ENCODE measurements around the gene TMEM131. TPM values are rescaled to one million over a fixed set of nuclear protein-coding genes. Genes with fewer than 3 reads are reported as not detected.

TMEM131 gene
- total RNA-seq, 2 experiments from 2014 or later = 17.4 to 32.3 TPM

DNA sequence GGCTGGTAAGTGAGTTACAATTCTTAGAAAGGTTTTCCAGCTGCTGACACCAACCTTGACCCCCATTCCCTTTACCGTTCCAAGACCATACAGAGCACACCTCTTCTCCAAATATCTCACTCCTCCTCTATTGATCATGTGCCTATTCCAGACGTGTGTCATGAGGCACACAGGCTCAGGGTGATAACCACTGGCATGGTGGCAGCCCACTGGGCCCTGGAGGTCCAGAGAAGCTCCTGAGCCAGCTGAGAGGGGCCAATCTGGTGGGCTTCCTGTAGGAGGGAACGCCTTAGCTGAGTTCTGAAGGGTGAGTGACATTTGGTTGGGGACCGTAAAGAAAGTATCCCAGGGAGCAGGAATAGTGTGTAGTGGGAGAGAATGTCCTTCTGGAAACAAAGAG lies 254.1 kb downstream of the TMEM131 start:
- intact Hi-C loops (cut with micrococcal nuclease; ENCODE audit: unreplicated experiment) = loop anchor here (2.0 kb wide), 1 partner anchor 643 kb away; no protein-coding TSS in a partner anchor
- CTCF ChIA-PET (ENCODE audit: unreplicated experiment) = no interaction called here
- no peak overlapping the region for H3K27ac ChIP-seq (ENCODE audit: low read depth, low read length, poor library complexity, severe bottlenecking)
- TF ChIP-seq, protein P1, sequence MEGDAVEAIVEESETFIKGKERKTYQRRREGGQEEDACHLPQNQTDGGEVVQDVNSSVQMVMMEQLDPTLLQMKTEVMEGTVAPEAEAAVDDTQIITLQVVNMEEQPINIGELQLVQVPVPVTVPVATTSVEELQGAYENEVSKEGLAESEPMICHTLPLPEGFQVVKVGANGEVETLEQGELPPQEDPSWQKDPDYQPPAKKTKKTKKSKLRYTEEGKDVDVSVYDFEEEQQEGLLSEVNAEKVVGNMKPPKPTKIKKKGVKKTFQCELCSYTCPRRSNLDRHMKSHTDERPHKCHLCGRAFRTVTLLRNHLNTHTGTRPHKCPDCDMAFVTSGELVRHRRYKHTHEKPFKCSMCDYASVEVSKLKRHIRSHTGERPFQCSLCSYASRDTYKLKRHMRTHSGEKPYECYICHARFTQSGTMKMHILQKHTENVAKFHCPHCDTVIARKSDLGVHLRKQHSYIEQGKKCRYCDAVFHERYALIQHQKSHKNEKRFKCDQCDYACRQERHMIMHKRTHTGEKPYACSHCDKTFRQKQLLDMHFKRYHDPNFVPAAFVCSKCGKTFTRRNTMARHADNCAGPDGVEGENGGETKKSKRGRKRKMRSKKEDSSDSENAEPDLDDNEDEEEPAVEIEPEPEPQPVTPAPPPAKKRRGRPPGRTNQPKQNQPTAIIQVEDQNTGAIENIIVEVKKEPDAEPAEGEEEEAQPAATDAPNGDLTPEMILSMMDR (conservative IDR thresholded peaks at IDR 0.05; ENCODE audit: low read length) = no peak
- no peak for TF ChIP-seq EZH2phosphoT487 (IDR thresholded peaks at IDR 0.05; ENCODE audit: borderline replicate concordance, low read depth, low read length)
- no peaks in the 10 kb centered on the region for H3K4me1 ChIP-seq (ENCODE audit: insufficient read depth, low read length, poor library complexity, severe bottlenecking)
- POLR2A ChIA-PET = interaction anchor here (0.6 to 1.4 kb wide), 2 partner anchors 28 to 1222 kb away, joined by 3 to 5 read pairs; partner anchors contain the start of gene ZAP70
- H3K79me2 ChIP-seq (ENCODE audit: insufficient read depth, low read depth, low read length) = no peaks in the 10 kb centered on the region
- H3K9me2 ChIP-seq (ENCODE audit: insufficient read depth, low read length) = no peaks in the 10 kb centered on the region
- H3K9me3 ChIP-seq (ENCODE audit: low read length) = no peaks in the 10 kb centered on the region
- H3K4me2 ChIP-seq (ENCODE audit: low read length) = no peak overlapping the region
- H2AFZ ChIP-seq (ENCODE audit: low read length) = no peak overlapping the region
- H4K20me1 ChIP-seq (ENCODE audit: insufficient read depth, low read length) = no peaks in the 10 kb centered on the region
- no TSS peak for BruUV-seq (replicated peaks)
- DNase-seq (ENCODE audit: low spot score) = no peak
- H3K36me3 ChIP-seq (ENCODE audit: insufficient read depth, low read length) = no peaks in the 10 kb centered on the region
- no peak overlapping the region for H3K4me3 ChIP-seq (ENCODE audit: low read depth, low read length, poor library complexity, severe bottlenecking)

DNA sequence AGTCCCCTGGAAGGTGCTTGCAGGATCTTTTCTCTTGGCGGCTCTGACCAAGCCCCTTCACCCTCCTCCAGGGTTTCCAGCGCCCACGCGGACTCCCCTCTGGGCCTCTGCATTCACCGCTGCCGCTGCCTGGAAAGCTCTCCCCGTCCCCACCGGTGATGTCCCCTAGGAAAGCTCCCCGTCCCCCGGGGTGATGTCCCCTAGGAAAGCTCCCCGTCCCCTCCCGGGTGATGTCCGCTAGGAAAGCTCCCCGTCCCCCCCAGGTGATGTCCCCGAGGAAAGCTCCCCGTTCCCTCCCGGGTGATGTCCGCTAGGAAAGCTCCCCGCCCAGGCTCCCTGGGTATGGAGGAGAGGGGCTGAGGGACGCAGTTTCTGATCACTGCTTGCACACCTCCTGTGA lies 254.5 kb downstream of the TMEM131 start:
- Histone ChIP-seq H3K9me2 (ENCODE audit: insufficient read depth, low read length) (no peaks in the 10 kb centered on the region), H3K36me3 (ENCODE audit: insufficient read depth, low read length) (no peaks in the 10 kb centered on the region), H3K4me2 (ENCODE audit: low read length) (no peak overlapping the region), H4K20me1 (ENCODE audit: insufficient read depth, low read length) (no peaks in the 10 kb centered on the region), H3K4me1 (ENCODE audit: insufficient read depth, low read length, poor library complexity, severe bottlenecking) (no peaks in the 10 kb centered on the region), H2AFZ (ENCODE audit: low read length) (no peak overlapping the region), H3K27ac (ENCODE audit: low read depth, low read length, poor library complexity, severe bottlenecking) (no peak overlapping the region), H3K9me3 (ENCODE audit: low read length) (no peaks in the 10 kb centered on the region), H3K4me3 (ENCODE audit: low read depth, low read length, poor library complexity, severe bottlenecking) (no peak overlapping the region), H3K79me2 (ENCODE audit: insufficient read depth, low read depth, low read length) (no peaks in the 10 kb centered on the region)
- intact Hi-C loops (cut with micrococcal nuclease; ENCODE audit: unreplicated experiment) = loop anchor here (2.0 kb wide), 1 partner anchor 644 kb away; no protein-coding TSS in a partner anchor
- CTCF ChIA-PET (ENCODE audit: unreplicated experiment) = no interaction called here
- BruUV-seq (replicated peaks) = no TSS peak
- no peak for DNase-seq (ENCODE audit: low spot score)
- TF ChIP-seq, protein P1 (conservative IDR thresholded peaks at IDR 0.05; ENCODE audit: low read length) = no peak
- TF ChIP-seq EZH2phosphoT487 (IDR thresholded peaks at IDR 0.05; ENCODE audit: borderline replicate concordance, low read depth, low read length) = no peak
- POLR2A ChIA-PET = interaction anchor here (0.6 to 1.5 kb wide), 3 partner anchors 23 to 1222 kb away, joined by 3 to 5 read pairs (median 3); partner anchors contain the start of gene ZAP70

DNA sequence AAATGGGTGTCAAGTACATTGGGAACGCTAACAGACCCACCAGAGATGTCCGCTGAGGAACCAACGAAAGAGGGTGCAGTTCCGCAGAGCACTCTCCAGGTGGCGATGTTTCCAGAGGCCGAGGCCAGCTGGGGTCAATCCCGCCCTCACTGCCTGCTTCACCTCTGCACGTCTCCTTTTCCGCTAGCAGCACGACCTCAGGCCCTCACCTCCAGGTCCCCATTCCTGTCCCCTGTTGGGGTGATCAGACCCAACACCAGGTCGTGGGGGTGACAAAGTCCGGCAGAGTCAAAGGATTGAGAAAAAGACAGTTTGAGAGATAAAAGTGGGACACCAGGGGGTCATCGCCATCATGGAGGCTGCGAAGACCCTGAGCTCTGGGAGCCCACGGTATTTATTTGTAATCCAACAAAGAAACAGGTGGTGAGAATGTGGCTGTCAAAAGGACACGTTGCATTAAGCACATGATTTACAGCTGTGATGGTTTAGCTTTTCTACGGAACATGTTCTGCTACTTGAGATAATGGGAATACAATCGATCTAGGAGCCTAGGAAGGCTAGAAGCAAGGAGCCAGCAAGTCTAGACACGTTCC lies 255.1 kb downstream of the TMEM131 start:
- TF ChIP-seq, protein P1 (conservative IDR thresholded peaks at IDR 0.05; ENCODE audit: low read length) = peak; percentile 88
- TF ChIP-seq EZH2phosphoT487 (IDR thresholded peaks at IDR 0.05; ENCODE audit: borderline replicate concordance, low read depth, low read length) = no peak
- Histone ChIP-seq H3K9me3 (ENCODE audit: low read length) (no peaks in the 10 kb centered on the region), H3K4me1 (ENCODE audit: insufficient read depth, low read length, poor library complexity, severe bottlenecking) (no peaks in the 10 kb centered on the region), H3K36me3 (ENCODE audit: insufficient read depth, low read length) (no peaks in the 10 kb centered on the region), H2AFZ (ENCODE audit: low read length) (no peak overlapping the region), H3K9me2 (ENCODE audit: insufficient read depth, low read length) (no peaks in the 10 kb centered on the region), H3K79me2 (ENCODE audit: insufficient read depth, low read depth, low read length) (no peaks in the 10 kb centered on the region), H3K27ac (ENCODE audit: low read depth, low read length, poor library complexity, severe bottlenecking) (no peak overlapping the region), H3K4me2 (ENCODE audit: low read length) (no peak overlapping the region), H4K20me1 (ENCODE audit: insufficient read depth, low read length) (no peaks in the 10 kb centered on the region), H3K4me3 (ENCODE audit: low read depth, low read length, poor library complexity, severe bottlenecking) (no peak overlapping the region)
- BruUV-seq (replicated peaks) = no TSS peak
- intact Hi-C loops (cut with micrococcal nuclease; ENCODE audit: unreplicated experiment) = loop anchor here (2.0 kb wide), 1 partner anchor 644 kb away; no protein-coding TSS in a partner anchor
- POLR2A ChIA-PET = interaction anchor here (1.4 to 1.5 kb wide), 2 partner anchors 22 to 27 kb away, joined by 3 to 5 read pairs; partner anchors contain the start of gene ZAP70
- CTCF ChIA-PET (ENCODE audit: unreplicated experiment) = no interaction called here
- DNase-seq (ENCODE audit: low spot score) = peak; percentile 63
